ENCODE data around the gene FNDC3A. TPM values are rescaled to one million over a fixed set of nuclear protein-coding genes. Genes with fewer than 3 reads are reported as not detected.

Gene FNDC3A
- polyA plus RNA-seq, 1 donor from 2014 or later: 8.9 TPM

GRCh38 chr13:49256841-49257240 lies 281.1 kb downstream of the FNDC3A start:
- no peaks in the 10 kb centered on the region for H3K27me3 Mint-ChIP-seq
- no peaks in the 10 kb centered on the region for H3K9me3 Mint-ChIP-seq
- H3K4me1 Mint-ChIP-seq: peaks cover 5 to 9% (median 6%) of the 10 kb centered on the region in 3 donors
- H3K36me3 Mint-ChIP-seq: peaks cover 22% of the 10 kb centered on the region
- no peak overlapping the region for H3K27ac Mint-ChIP-seq
- H3K4me3 Mint-ChIP-seq: peak overlapping the region in 3 of 4 donors; percentile 34 to 90 (median 89)

- peaks cover 16% of the 10 kb centered on the region for H3K36me3 Mint-ChIP-seq
- H3K27me3 Mint-ChIP-seq: no peaks in the 10 kb centered on the region
- no peaks in the 10 kb centered on the region for H3K9me3 Mint-ChIP-seq
- H3K27ac Mint-ChIP-seq: peak overlapping the region in 1 of 3 donors; percentile 85
- peak overlapping the region; percentile 22 to 90 (median 82) for H3K4me3 Mint-ChIP-seq
- peaks cover 5 to 9% (median 6%) of the 10 kb centered on the region in 3 donors for H3K4me1 Mint-ChIP-seq
These were observed 282.5 kb downstream of the FNDC3A start for GRCh38 chr13:49258089-49258796.

Other genes with a start within 250 kb of the FNDC3A start
- gene MLNR, start 244.4 kb downstream of the FNDC3A start, polyA plus RNA-seq: not detected